HG03558 (cell line): ENCODE measurements around the gene PPP6C.
A peak's percentile ranks its signal among the peaks of the same experiment; 100 is the strongest.
"Not testable (repeated sequence)": the region's sequence is repeated elsewhere in the genome, so short reads cannot be mapped to it uniquely, and the experiment has no call there.

ENCODE experiments used
- ATAC-seq: cut with Tn5 transposase; IDR thresholded peaks from one replicate; pipeline ENCODE4 v1.9.1; 2021; ENCODE audit warnings: moderate number of reproducible peaks; ENCODE audit not compliant: unreplicated experiment; ENCODE audit errors: extremely low read depth

Gene PPP6C

DNA sequence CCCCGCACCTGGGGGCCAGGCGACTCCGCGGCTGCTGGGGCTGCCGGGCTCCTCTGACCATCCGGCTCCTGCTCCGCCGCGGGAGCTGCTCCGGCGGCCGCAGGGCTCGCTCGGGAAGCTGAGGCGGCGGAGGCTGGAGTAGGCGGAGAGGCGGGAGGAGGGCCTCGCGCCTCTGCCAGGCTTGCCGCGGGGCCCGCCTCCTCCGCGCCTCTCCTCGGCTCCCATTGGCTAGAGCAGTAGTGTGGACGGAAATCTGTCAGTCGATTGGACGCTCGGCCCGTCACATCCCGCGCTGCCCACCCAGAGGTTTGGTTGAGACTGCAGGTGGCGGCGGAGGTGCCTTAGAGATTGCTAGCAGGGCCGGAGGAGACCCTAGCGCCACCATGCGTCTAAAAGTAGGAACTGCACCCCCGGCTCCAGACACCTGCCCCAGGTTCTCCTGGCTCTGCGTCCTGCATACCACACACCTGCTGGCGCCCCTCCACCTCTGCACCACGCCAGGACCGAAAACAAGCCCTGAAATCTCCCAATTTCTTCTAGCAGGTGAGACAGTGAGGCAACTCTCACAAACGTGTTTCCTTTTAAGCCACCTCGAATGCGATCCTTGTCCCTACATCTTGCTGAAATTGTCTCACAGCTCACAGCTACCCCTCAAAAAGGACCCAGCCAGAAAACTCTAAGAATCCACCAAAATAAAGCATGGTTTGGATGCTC is 46.1 kb downstream of the PPP6C start, which contains the start of gene SCAI:
Gene SCAI, minus strand, starts transcription at position 152 of the 714 bp plus-strand sequence. Its CDS starts 91 bp downstream, at position 61.
- ATAC-seq: peak; percentile 94

DNA sequence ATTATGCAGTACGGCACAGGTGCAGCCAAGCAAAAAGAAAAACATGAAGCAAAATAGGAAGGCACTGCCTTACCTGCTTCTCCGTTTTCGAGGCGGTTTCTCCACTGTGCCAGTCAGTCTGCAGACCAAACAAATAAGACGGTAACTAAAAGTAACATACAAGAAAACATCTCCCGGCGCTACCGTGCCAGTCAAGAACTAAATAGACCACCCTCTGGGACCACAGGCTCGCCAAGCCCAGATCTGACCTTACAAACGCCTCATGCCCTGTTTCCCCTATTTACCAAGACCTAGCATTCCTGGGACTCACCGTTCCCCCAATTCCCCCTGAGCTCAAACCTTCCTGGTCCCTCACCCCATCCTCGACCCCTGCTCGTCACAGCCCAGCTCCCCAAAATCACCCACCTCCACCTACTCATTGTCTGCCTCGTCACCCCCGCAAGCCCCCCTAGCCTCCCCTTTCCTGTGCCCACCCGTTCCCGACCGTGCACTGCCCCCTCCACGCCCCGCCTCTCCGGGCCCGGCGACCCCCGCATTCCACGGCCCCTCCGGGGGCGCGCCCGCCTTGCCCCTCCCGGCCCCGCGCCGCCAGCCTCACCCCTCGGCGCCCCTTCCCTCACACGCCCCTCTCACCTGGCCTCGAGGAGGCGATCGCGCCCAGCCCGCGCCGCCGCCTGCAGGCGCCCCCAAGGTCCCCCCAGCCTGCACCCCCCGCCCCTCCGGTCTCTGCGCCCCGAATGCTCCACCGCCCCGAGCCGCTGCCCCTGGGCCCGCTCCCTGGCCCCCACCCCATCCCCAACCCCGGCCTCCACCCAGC is 46.8 kb downstream of the PPP6C start:
- no peak for ATAC-seq

DNA sequence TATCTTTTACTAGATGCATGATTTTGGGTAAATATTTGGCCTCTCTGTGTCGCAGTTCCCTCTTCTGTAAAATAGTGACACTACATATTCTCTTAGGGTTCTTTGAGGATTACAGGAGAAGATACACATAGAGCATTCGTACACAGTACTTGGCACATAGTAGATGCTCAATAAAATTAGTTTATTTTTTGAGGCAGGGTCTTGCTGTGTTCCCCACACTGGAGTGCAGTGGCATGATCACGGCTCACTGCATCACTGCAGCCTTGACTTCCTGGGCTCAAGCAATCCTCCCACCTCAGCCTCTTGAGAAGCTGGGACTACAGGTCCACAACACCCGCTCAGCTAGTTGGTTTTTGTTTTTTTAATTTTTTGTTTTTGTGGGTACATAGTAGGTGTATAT is 47.9 kb downstream of the PPP6C start:
- no peak for ATAC-seq

DNA sequence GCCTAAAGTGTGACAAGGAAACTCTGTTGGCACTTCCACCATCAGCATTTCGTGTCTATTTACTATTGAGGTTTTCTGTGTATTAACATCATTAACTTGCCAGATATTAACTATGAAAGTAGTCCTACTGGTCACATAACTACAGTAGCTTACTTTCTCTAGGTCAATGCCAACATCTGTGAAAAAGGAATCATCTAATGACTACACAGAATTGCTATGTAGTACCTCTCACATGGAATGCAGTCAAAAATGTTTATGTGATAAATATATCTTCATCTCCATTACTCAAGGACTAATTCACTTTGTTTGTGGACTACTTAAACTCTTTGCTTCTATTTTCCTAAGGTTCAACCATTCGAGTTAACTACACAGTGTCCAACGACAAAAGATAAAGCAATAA is 48.4 kb downstream of the PPP6C start:
- ATAC-seq: no peak

DNA sequence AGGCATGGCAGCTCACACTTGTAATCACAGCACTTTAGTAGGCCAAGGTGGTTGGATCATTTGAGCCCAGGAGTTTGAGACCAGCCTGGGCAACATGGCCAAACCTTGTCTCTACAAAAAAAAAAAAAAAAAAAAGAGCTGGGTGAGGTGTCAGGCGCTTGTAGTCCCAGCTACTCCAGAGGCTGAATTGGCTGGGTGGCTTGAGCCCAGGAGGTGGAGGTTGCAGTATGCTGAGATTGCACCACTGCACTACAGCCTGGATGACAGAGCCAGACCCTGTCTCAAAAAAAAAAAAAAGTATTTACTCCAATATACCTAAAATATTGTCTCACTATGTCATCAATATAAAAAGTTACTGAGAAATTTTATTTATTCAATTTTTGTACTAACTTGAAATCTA is 49.0 kb downstream of the PPP6C start:
- no peak for ATAC-seq

DNA sequence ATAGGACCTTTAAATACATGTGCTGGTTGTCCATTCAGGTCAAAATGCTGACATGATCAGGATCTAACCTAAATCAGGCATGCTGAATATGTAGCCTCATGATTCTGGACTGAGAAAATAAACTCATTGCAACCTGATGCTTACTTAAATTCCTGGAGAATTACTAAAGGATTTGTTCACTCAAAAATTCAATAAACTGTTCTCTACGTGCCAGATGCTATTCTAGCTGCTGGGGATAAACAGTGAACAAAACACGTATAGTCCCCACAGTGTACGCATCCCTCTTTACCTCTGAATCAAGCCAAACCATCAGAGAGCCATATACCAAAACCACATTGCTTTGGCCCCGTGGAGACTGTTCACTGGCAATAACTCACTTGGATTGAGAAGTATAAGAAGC is 52.4 kb downstream of the PPP6C start:
- ATAC-seq: no peak

DNA sequence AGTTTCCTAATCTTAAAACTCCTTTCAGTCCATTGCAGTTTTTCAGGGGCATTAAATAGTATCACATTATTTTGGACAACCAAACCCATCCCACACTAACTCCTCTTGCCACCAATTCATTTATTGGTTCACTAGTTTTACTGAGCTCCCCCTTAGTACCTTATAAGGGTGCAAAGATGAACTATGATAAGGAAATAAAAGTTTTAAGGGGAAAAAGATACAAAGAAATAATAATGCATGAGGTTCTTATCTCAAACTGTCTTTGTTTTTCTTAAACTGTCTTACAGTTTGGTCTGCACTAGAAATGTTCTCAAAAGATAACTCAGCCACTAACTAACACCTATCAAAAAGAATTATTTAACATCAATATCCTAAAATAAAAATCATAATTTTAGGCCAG is 54.6 kb downstream of the PPP6C start:
- ATAC-seq: no peak

DNA sequence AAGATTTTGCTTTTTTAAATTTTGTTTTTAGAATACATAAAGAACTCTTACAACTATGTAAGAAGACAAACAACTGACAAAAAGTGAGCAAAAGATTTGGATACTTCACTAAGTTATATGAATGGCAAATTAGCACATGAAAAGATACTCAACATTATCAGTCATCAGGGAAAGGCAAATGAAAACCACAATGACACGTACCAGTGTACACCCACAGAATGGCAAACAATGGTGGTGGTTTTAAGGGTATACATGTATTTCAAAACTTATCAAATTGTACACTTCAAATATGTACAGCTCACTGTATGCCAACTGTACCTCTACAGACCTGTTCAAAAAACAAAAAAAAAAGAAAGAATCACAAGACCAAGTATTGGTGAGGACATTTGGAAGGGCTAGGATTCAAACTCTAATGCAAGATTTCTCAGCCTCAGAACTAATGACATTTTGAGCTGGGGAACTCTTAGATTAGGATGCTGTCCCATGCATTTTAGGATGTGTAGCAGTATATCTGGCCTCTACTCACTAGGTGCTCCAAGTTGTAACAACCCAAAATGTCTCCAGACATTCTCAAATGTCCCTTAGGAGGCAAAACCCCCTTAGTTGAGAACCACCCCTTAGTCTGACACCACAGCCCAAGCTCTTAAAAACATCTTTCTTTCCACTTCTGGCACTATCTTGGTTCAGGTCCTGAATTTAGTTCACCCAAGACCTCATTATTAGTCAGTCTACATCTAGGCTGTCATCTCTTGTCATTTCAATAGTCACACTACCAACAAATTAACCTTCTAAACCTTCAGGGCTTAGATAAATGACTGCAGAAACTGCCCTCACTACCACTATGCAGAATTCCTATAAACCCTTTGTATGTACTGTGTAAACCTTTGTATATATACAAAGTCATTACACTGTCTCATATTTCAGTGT is 55.9 kb downstream of the PPP6C start:
- ATAC-seq: no peak

DNA sequence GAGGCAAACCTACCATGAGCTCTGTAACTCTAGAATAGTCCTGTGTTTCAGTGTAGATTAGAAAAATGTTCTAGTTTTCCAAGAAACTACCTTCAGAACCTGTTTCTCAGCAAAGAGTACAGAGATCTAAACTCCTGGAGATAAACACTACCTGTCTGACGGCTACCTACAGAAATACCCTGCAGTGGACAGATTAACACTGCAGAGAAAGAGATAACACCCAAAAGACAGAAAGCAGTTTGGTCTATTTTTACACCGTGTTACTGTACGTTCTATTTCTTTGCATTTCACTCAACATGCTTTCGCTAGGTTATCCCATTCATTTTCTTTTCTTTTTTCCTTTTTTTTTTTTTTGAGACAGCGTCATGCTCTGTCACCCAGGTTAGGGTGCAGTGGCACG is 57.8 kb downstream of the PPP6C start:
- no peak for ATAC-seq

DNA sequence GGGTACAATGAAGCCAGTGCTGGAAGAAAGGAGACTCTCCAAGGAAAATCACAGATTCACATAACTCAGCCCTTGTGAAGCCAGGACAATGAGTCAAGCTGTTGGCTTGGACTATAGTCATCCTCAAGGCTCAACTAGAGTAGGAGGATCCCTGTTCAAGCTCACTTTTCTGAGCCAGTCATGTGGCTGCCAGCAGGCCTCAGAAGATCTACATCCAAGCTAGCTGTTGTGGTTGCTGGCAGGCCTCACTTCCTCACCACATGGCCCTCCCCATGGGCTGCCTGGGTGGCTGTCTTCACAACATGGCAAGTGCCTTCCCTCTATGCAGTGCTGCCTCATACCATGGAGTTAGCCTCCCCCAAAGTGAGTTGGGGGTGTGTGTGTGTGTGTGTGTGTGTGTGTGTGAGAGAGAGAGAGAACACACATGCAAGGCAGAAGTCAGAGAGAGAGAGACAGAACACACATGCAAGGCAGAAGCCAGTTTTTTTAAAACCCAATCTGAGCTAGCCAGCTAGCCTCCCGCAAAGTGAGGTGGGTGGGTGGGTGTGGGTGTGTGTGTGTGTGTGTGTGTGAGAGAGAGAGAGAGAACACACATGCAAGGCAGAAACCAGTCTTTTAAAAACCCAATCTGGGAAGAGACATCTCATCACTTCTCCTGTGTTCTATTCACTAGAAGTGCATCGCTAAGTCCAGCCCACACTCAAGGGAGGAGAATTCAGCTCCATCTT is 63.4 kb downstream of the PPP6C start:
- ATAC-seq: no peak

DNA sequence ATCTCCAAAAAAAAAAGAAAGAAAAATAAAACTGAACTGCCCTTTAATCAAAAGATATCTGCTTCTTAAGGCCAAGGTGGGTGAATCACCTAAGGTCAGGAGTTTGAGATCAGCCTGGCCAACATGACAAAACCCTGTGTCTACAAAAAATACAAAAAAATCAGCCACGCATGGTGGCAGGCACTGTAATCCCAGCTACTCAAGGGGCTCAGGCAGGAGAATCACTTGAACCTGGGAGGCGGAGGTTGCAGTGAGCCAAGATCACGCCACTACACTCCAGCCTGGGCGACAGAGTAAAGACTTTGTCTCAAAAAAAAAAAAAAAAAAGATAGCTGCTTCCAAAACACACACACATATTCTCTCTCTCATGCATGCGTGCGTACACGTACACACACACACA is 64.1 kb downstream of the PPP6C start:
- ATAC-seq: no peak

DNA sequence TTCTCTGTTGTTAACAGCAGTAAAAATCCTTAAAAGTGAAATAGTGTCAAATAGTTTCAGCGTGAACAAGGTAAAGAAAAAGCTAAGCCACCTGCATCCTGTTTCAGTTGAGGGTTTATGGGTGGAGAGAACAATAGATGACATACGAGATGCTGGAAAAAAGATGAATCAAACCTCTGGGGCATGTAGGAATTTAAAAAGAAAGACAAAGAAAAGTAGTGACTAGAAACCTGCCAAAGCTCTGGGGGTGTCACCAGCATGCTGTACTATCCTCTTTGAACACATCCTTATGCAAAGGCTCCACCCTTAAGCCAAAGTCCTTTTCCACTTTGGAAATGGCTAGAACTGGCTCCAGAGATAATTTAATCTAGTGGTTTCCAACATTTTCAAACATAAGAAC is 68.5 kb downstream of the PPP6C start:
- no peak for ATAC-seq

DNA sequence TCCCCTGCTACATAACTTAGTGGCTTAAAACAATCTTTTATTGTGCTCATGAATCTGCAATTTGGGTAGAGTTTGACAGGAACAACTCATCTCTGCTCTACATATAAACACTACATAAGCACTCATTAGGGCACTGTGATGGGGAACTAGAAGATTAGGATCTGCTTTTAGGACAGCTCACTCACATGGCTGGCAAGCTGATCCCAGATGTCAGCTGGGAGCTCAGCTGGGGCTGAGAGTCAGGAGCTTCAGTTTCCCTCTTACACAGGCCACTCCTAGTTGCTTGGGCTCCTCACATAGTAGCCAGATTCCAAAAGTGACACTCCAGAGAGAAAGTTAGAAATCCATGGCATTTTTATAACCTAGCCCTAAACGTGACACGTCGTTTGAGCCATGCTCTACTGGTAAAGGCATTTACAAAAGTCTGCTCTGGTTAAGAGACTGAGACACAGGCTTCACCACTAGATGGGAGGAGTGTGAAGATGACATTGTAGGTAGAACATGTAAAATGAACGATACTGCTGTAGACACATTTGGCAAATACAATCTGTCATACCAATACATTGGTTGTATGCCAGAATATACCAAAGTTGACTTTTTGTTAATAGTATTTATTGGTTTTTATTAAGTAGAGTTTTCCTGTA is 69.8 kb downstream of the PPP6C start:
- no peak for ATAC-seq

DNA sequence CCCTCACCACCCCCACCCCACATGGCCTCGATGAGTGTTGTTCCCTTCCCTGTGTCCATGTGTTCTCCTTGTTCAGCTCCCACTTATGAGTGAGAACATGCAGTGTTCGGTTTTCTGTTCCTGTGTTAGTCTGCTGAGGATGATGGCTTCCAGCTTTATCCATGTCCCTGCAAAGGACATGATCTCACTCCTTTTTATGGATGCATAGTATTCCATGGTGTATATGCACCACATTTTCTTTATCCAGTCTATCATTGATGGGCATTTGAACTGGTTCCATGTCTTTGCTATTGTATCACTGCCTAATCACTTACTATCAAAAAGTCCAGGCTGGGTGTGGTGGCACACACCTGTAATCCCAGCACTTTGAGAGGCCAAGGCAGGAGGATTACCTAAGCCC is 70.9 kb downstream of the PPP6C start:
- not testable (repeated sequence) for ATAC-seq

DNA sequence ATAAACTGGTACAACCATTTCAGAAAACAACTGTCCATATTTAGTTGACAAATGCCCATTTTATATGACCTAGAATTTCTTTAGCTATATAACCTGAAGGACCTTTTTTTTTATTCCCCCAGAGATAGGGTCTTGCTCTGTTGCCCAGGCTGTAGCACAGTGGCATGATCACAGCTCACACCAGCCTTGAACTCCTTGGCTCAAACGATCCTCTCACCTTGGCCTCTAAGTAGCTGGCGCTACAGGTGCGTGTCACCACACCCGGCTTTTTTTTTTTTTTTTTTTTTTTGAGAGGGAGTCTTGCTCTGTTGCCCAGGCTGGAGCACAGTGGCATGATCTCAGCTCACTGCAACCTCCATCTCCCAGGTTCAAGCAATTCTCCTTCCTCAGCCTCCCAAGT is 75.1 kb downstream of the PPP6C start:
- ATAC-seq: not testable (repeated sequence)

DNA sequence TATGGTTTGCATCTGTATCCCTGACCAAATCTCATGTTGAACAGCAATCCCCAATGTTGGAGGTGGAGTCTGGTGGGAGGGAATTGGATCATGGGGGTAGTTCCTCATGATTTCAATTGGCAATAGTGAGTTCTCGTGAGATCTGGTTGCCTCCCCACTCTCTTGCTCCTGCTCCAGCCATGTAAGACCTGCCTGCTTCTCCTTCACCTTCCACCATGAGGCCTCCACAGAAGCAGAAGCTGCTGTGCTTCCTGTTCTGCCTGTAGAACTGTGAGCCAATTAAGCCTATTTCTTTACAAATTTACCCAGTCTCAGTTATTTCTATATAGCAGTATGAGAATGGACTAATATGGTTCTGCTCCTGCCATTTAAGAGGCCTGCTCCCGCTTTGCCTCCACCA is 79.1 kb downstream of the PPP6C start:
- no peak for ATAC-seq

DNA sequence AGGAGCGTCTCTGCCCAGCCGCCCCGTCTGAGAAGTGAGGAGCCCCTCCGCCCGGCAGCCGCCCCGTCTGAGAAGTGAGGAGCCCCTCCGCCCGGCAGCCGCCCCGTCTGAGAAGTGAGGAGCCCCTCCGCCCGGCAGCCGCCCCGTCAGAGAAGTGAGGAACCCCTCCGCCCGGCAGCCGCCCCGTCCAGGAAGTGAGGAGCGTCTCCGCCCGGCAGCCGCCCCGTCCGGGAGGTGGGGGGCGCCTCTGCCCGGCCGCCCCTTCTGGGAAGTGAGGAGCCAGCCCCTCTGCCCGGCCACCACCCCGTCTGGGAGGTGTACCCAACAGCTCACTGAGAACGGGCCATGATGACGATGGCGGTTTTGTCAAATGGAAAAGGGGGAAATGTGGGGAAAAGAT is 81.1 kb downstream of the PPP6C start:
- not testable (repeated sequence) for ATAC-seq

DNA sequence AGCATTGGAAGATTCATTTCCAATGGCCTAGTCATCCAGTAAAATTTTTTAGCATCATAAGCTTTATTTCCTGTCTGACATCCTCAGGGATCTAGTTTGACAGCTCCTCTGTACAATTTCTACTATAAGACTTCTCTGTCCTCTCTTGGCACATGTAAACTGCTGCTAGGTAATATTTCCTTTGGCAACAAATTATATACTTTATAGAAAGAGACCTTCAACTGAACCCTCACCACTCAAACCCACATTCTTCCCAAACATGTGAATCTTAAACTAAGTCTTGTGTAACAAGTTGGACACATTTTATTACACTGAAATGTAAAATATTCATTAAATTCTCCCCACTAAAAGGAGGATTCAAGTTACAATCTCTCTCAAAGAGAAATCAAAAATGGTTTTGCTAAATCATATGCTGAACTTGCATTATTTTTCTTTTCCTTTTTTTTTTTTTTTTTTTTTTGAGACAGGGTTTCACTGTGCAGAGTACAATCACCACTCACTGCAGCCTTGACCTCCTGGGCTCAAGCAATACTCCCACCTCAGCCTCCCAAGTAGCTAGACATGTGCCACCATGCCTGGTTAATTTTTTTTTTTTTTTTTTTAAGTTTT is 83.2 kb downstream of the PPP6C start:
- ATAC-seq: no peak
